HG02588 (cell line): ENCODE measurements around the gene TRIM24.
"Not testable (repeated sequence)": the region's sequence is repeated elsewhere in the genome, so short reads cannot be mapped to it uniquely, and the experiment has no call there.

Source experiments
- ATAC-seq: cut with Tn5 transposase; IDR thresholded peaks from one replicate; pipeline ENCODE4 v1.9.1; 2021; ENCODE audit warnings: mild to moderate bottlenecking, moderate library complexity; ENCODE audit not compliant: unreplicated experiment

Gene TRIM24

GRCh38 chr7:138460176-138460648 lies at the start of gene TRIM24:
TRIM24 (plus strand) TSS chr7:138460259; CDS start chr7:138460549, 290 bp downstream.
- ATAC-seq: peak; percentile 73

GRCh38 chr7:138412077-138412476 lies 48.0 kb upstream of the TRIM24 start:
- not testable (repeated sequence) for ATAC-seq

- not testable (repeated sequence) for ATAC-seq
These were observed 47.1 kb upstream of the TRIM24 start for GRCh38 chr7:138412921-138413320.

- no peak for ATAC-seq
These were observed 42.9 kb upstream of the TRIM24 start for GRCh38 chr7:138417078-138417700.

- no peak for ATAC-seq
These were observed 42.3 kb upstream of the TRIM24 start for GRCh38 chr7:138417764-138418163.

- not testable (repeated sequence) for ATAC-seq
These were observed 41.7 kb upstream of the TRIM24 start for GRCh38 chr7:138418403-138418802.

DNA sequence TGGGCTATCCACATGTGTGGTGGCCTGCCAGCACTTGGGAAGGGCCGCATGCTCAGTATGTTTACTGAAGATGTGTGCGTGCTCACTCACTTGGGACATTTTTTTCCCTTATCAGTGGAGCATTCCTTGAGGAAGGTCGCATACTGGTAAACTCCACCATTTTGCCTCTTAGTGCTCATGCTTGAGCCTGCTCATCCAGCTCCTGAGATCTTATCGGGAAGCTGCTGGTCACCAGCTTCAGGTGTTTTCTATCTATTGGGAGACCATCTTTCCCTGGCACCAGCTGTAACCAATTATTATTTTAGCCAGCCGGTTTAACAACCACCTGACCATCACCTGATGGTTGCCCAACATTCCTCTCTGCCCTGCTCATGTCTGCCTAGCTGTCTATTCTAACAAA lies 35.0 kb upstream of the TRIM24 start:
- ATAC-seq: no peak

DNA sequence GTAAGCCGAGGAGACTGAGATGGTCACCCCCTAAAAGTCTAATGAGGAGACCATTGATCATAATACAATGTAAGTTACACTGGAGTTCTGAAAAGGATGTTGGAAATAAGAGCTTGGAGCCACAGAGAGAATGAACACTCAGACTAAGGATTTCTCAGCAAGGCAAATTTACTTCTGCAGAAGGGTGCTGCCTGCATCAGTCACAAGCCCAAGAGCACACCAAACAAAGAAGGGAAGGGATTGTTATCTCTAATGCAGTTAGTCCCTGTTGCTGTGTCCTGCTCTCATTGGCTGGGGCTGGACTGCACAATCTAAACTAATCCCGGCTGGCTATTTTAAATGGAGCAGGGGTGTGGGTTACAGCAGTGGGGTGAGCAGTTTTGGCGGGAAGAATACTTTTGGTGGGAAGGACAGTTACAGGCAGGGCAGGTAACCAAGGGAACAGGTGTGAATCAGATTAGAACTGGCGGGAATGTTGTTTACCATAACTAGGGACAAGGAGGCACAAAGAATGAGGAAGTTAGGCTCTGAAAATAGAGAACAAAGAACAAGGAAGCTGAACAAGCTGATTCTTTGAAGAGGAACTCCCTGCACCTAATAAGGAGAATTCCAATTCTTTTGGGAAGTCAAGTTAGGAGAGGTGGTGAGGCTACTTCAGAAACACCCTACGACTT lies 30.3 kb upstream of the TRIM24 start:
- no peak for ATAC-seq

DNA sequence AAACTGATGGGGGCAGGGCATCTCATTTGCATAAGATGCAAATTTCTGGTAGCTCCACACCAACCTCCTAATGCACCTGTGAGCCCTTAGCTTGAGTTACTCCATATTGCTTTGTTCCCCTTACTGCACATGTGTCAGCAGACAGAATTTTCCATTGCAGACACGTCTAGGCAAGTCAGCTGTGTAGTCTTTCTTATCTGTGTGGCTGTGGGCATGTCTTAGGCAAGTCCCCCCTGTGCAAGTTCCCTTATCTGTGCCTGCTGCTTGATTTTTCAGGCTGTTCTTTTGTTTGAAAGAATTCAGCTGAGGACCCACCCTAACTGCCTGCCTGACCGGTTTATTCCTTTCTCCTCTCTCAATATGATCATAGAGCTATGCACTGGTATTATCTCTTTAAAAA lies 28.5 kb upstream of the TRIM24 start:
- no peak for ATAC-seq

- ATAC-seq: no peak
These were observed 26.2 kb upstream of the TRIM24 start for GRCh38 chr7:138433583-138434443.

- no peak for ATAC-seq
These were observed 25.5 kb upstream of the TRIM24 start for GRCh38 chr7:138434597-138435019.

GRCh38 chr7:138435231-138435919 lies 24.7 kb upstream of the TRIM24 start:
- ATAC-seq: no peak

GRCh38 chr7:138436388-138436787 lies 23.7 kb upstream of the TRIM24 start:
- no peak for ATAC-seq

GRCh38 chr7:138440460-138440859 lies 19.6 kb upstream of the TRIM24 start:
- ATAC-seq: no peak

GRCh38 chr7:138442822-138443221 lies 17.2 kb upstream of the TRIM24 start:
- ATAC-seq: no peak

DNA sequence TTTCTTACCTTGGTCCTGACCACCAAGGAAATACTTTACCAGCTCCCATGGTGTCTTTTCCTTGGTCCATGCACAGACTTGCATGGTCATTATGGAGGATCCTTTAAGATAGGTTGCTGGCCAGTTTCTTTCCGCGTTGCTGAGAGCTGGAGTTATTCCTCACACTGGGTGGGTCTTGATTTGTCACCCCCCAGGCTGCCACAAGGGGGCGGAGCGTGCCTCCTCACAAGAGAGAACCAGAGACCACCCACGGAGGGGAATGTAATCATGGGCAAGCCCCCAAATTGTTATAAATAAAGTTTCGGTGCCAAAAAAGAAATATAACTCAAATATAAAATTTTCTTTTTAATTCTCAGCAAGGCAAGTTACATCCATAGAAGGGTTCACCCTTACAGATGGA lies 10.5 kb upstream of the TRIM24 start:
- ATAC-seq: no peak

DNA sequence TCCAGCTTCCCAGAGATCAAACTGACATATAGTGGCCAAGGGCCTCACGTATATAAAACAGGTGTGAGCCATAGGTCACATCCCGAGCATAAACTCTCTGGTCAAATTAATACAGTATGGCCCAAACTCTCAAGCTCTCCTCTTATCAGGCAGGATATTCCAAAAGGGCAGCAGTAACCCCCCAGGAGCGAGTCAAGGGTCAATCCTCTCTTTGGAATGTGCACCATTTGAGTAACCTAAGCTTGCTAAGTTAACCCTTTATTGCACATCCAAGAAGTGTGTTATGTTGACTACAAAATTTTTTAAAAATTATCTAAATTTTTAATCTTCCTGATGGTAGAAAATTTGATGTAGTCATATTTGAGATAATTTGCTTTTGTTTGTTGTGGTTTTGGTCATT lies 4.5 kb upstream of the TRIM24 start:
- ATAC-seq: no peak

GRCh38 chr7:138456220-138456619 lies 3.8 kb upstream of the TRIM24 start:
- ATAC-seq: no peak

DNA sequence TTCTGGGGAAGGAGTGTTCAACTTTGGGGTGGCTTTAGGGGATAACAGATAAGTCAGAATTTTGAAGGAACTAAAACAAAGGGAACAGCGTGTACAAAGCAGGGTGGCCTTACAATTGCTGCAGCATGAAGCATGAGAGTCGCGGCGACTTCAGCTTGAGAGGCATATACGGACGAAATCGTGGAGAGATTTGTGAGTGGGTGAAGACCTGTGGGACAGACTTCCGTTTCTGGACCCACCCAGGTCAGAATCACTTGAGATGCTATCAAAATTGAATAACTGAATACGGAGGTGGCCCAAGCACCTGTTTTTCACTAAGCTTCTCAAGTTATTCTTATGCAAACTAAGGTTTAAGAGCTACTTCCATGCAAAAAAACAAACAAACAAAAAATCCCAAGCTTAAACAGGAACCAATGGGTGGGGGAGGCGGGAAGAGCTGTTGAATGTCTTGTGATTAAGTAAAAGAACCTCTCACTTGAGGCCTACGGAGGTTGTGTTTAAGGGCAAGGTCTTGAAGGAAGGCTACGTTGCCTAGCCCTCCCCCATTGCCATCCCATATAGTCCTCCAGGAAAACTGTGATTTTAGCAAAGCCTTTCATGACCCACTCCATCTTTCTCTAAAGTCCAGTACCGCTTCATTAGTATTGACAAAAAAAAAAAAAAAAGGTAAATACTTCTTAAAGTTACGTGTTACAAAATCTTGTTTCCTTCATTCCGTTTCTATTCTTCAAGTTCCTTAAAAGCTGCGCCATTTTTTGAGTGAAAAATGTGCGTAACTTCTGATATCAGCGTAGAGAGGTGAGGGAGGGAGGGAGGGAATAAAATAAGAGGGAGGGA lies 1.3 kb upstream of the TRIM24 start:
- no peak for ATAC-seq
